ENCODE measurements around the gene NRG2. TPM values are rescaled to one million over a fixed set of nuclear protein-coding genes. Genes with fewer than 3 reads are reported as not detected.

The NRG2 gene
- polyA plus RNA-seq (2012; rRNA removed), result 3.5 and 3.7 TPM in 2 replicates
- 2.2 and 3.1 TPM in 2 replicates for polyA plus RNA-seq (2012; cell fraction: cytosol; rRNA removed)
- polyA plus RNA-seq (2012; cell fraction: nucleus; rRNA removed), result 3.2 and 3.9 TPM in 2 replicates

- peaks cover 5% of the 10 kb centered on the region; the same call in 1 of the 2 replicates for H3K79me2 ChIP-seq (ENCODE audit: insufficient read depth)
- no peaks in the 10 kb centered on the region for H3K9me3 ChIP-seq
- 0 out of 2 replicates have a peak, but pooled peaks cover 4% of the 10 kb centered on the region for H3K27me3 ChIP-seq (ENCODE audit: insufficient read depth)
- peak within 1 kb of the TSS; percentile 96 for H3K4me2 ChIP-seq
- H3K4me3 ChIP-seq (ENCODE audit: low read depth in 2 of 2, low read length in 1 of 2), result peak within 1 kb of the TSS; percentile 88 to 92
- no peaks in the 10 kb centered on the region for H3K9me2 ChIP-seq
- peak within 1 kb of the TSS; percentile 67 to 93; a peak in 3 of 4 replicates for H3K27ac ChIP-seq (ENCODE audit: low read depth in 2 of 2, low read length in 1 of 2)
- CTCF ChIA-PET, result interaction anchor here (0.6 to 2.7 kb wide), 47 partner anchors 12 to 411 kb away, joined by 3 to 27 read pairs (median 4); partner anchors contain the start of genes PSD2 and PURA
- POLR2A ChIA-PET, result interaction anchor here (0.6 kb wide), 1 partner anchor 255 kb away, joined by 3 read pairs; no protein-coding TSS in a partner anchor
- peak; percentile 94 for DNase-seq
- no peaks in the 10 kb centered on the region for H4K20me1 ChIP-seq (ENCODE audit: insufficient read depth)
- peaks cover 0 to 32% of the 10 kb centered on the region in 2 experiments; a peak in 2 of 4 replicates for H3K4me1 ChIP-seq (ENCODE audit: control insufficient read depth in 1 of 2, insufficient read depth in 2 of 2, low read depth in 1 of 2, low read length in 1 of 2)
- peaks cover 14% of the 10 kb centered on the region for H3F3A ChIP-seq (replicated peaks; ENCODE audit: insufficient read depth)
- no peaks in the 10 kb centered on the region for H3K36me3 ChIP-seq (replicated peaks in 1 of 2; ENCODE audit: control insufficient read depth in 1 of 2, insufficient read depth in 2 of 2, low read length in 1 of 2)
- WGBS (ENCODE audit: low lambda C conversion rate), result 2% methylated on average over 14 of the region's 82 CpGs
- H2AFZ ChIP-seq (ENCODE audit: low read depth), result peak within 1 kb of the TSS; percentile 95
- peak within 1 kb of the TSS; percentile 45; the same call in 1 of the 2 replicates for H3K9ac ChIP-seq
- TF ChIP-seq POLR2AphosphoS5 (IDR thresholded peaks at IDR 0.05; ENCODE audit: low read depth, low read length), result no peak
- peak; percentile 21; the same call in 1 of the 2 replicates for TF ChIP-seq ELF1 (IDR thresholded peaks at IDR 0.05)
- no peak for TF ChIP-seq FOXM1 (IDR thresholded peaks at IDR 0.05; ENCODE audit: low read depth)
- TF ChIP-seq, protein P1, sequence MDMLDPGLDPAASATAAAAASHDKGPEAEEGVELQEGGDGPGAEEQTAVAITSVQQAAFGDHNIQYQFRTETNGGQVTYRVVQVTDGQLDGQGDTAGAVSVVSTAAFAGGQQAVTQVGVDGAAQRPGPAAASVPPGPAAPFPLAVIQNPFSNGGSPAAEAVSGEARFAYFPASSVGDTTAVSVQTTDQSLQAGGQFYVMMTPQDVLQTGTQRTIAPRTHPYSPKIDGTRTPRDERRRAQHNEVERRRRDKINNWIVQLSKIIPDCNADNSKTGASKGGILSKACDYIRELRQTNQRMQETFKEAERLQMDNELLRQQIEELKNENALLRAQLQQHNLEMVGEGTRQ (IDR thresholded peaks at IDR 0.05; ENCODE audit: borderline replicate concordance, low read depth, low read length), result no peak
- no peak for TF ChIP-seq FOXJ3 (CRISPR knock-in tag; IDR thresholded peaks at IDR 0.05)
- TF ChIP-seq SMC3 (IDR thresholded peaks at IDR 0.05; ENCODE audit: low read depth, low read length), result no peak
- no peak; the same call in 1 of the 2 replicates for TF ChIP-seq TCF12 (IDR thresholded peaks at IDR 0.05)
- no peak for TF ChIP-seq REST (IDR thresholded peaks at IDR 0.05; ENCODE audit: low read depth, low read length)
- TF ChIP-seq, protein P2, sequence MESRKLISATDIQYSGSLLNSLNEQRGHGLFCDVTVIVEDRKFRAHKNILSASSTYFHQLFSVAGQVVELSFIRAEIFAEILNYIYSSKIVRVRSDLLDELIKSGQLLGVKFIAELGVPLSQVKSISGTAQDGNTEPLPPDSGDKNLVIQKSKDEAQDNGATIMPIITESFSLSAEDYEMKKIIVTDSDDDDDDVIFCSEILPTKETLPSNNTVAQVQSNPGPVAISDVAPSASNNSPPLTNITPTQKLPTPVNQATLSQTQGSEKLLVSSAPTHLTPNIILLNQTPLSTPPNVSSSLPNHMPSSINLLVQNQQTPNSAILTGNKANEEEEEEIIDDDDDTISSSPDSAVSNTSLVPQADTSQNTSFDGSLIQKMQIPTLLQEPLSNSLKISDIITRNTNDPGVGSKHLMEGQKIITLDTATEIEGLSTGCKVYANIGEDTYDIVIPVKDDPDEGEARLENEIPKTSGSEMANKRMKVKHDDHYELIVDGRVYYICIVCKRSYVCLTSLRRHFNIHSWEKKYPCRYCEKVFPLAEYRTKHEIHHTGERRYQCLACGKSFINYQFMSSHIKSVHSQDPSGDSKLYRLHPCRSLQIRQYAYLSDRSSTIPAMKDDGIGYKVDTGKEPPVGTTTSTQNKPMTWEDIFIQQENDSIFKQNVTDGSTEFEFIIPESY (IDR thresholded peaks at IDR 0.05; ENCODE audit: borderline replicate concordance, low read depth), result no peak
- no peak for TF ChIP-seq FOSL2 (IDR thresholded peaks at IDR 0.05; ENCODE audit: borderline replicate concordance, low read depth)
- no peak for TF ChIP-seq TEAD4 (IDR thresholded peaks at IDR 0.05; ENCODE audit: borderline replicate concordance, insufficient read depth)
- no peak for TF ChIP-seq USF1 (IDR thresholded peaks at IDR 0.05; ENCODE audit: borderline replicate concordance, low read depth)
- TF ChIP-seq TAF1 (IDR thresholded peaks at IDR 0.05; ENCODE audit: borderline replicate concordance, low read depth, low read length), result no peak
- no peak for TF ChIP-seq YY1 (IDR thresholded peaks at IDR 0.05; ENCODE audit: low read depth)
- no peak for TF ChIP-seq RAD21 (IDR thresholded peaks at IDR 0.05; ENCODE audit: low read length)
- peak; percentile 5; the same call in 1 of the 2 replicates for TF ChIP-seq MXI1 (IDR thresholded peaks at IDR 0.05; ENCODE audit: low read depth, low read length)
- no peak for TF ChIP-seq RFX5 (IDR thresholded peaks at IDR 0.05; ENCODE audit: low read length)
- no peak; the same call in 1 of the 2 replicates for TF ChIP-seq NFIC (IDR thresholded peaks at IDR 0.05; ENCODE audit: borderline replicate concordance)
- no peak for TF ChIP-seq MEF2A (IDR thresholded peaks at IDR 0.05; ENCODE audit: borderline replicate concordance, low read depth)
- TF ChIP-seq SIN3A (IDR thresholded peaks at IDR 0.05; ENCODE audit: borderline replicate concordance, low read depth, low read length), result 0 out of 2 replicates have a peak, but pooled peaks have one; percentile 12
- TF ChIP-seq, protein P3, sequence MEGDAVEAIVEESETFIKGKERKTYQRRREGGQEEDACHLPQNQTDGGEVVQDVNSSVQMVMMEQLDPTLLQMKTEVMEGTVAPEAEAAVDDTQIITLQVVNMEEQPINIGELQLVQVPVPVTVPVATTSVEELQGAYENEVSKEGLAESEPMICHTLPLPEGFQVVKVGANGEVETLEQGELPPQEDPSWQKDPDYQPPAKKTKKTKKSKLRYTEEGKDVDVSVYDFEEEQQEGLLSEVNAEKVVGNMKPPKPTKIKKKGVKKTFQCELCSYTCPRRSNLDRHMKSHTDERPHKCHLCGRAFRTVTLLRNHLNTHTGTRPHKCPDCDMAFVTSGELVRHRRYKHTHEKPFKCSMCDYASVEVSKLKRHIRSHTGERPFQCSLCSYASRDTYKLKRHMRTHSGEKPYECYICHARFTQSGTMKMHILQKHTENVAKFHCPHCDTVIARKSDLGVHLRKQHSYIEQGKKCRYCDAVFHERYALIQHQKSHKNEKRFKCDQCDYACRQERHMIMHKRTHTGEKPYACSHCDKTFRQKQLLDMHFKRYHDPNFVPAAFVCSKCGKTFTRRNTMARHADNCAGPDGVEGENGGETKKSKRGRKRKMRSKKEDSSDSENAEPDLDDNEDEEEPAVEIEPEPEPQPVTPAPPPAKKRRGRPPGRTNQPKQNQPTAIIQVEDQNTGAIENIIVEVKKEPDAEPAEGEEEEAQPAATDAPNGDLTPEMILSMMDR (IDR thresholded peaks at IDR 0.05), result peak; percentile 62
These were observed at the start of gene NRG2 for GRCh38 chr5:140042643-140043507. TSS of gene NRG2 (minus strand) at chr5:140043299.
